ENCODE measurements around the gene MEAK7. TPM values are rescaled to one million over a fixed set of nuclear protein-coding genes. Genes with fewer than 3 reads are reported as not detected.

Gene MEAK7
- total RNA-seq, 2 donors from 2014 or later: 6.7 to 11.2 TPM

DNA sequence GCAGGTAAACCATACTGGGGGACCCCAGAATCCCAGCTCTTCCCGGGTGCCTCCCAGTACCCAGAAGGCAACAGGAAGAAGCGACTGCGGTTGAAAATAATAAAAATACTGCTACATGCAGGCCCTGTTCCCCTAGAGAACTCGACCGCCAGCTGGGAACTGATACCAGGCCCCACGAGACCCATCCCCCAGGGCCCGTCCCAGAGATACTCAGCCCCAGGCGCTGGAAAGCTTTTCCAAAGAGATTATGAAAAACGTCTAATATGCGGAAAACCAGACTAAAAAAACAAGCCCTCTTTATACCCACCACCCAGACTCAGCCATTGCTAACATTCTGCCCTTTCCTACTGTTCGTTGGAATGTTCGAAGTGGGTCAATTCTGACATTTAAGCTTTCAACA, 12.9 kb upstream of the MEAK7 start:
- WGBS, 2 donors: 75 to 81% methylated on average over 12 of the region's 12 CpGs
- TF ChIP-seq POLR2A (IDR thresholded peaks at IDR 0.05) (no peak), CTCF (IDR thresholded peaks at IDR 0.05) (no peak)
- H3K27me3 ChIP-seq: no peaks in the 10 kb centered on the region
- intact Hi-C loops (cut with DNase I): loop anchor here (10.0 kb wide), 1 partner anchor 207 kb away; no protein-coding TSS in a partner anchor
- no peaks in the 10 kb centered on the region for H3K4me1 ChIP-seq
- ATAC-seq: no peak
- DNase-seq: no peak
- H3K4me3 ChIP-seq: no peak overlapping the region
- no peaks in the 10 kb centered on the region for H3K9me3 ChIP-seq
- no peak overlapping the region for H3K27ac ChIP-seq
- H3K36me3 ChIP-seq (replicated peaks in 1 of 2; ENCODE audit: insufficient read depth in 1 of 2, low read depth in 2 of 2): no peaks in the 10 kb centered on the region

DNA sequence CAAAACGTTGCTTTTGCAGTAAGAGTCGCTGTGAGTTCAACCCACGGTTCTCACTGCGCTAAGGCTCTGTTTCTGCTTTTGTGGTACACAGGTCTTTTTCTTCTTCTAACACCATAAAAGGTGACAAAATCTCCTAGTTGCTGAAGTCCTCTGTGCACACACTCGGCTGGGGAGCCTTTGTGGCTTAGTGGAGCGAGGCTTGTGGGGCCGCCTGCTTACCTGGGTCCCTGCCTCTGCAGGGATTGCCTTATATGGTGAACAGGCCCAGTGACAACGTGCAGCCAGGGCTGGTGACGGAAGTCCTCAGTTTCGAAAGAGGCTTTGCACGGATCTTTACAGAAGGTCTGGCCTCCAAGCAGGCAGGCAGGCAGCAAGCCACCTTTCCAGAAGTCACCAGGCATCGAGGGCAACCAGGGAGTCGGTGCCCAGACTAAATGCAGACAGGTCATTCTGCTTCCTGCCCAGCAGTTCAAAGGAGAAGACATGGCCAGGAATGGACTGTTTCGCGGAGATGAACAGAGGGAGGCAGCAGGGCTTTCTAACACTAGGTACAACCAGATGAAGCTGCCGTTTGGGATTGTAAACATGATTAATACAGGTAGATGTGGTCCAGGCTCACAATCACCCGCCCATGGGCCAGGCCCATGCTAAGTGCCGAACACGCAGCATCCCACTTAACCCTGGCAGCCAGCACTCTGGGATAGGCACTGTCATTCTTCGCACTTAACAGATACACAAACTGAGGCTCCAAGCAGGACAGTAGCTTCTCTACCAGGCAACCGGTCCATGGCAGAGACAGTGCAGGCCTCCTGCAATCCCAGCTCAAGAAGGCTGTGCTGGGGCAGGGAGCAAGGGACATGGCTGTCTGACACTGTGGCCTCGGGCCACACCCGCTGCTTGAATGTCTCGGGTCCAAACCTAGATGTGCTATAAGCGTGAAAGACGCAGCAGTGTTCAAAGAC, 10.7 kb upstream of the MEAK7 start:
- Histone ChIP-seq H3K36me3 (replicated peaks in 1 of 2; ENCODE audit: insufficient read depth in 1 of 2, low read depth in 2 of 2) (no peaks in the 10 kb centered on the region), H3K27me3 (no peaks in the 10 kb centered on the region), H3K27ac (no peak overlapping the region), H3K4me3 (no peak overlapping the region), H3K4me1 (peaks cover 8% of the 10 kb centered on the region), H3K9me3 (no peaks in the 10 kb centered on the region)
- intact Hi-C loops (cut with DNase I): loop anchor here (10.0 kb wide), 1 partner anchor 210 kb away; no protein-coding TSS in a partner anchor
- no peak for TF ChIP-seq POLR2A (IDR thresholded peaks at IDR 0.05)
- no peak for TF ChIP-seq CTCF (IDR thresholded peaks at IDR 0.05)
- ATAC-seq (no peak), DNase-seq (no peak)
- WGBS, 2 donors: 68 to 78% methylated on average over 25 to 26 of the region's 26 CpGs

- intact Hi-C loops (cut with DNase I): loop anchor here (10.0 kb wide), 1 partner anchor 210 kb away; no protein-coding TSS in a partner anchor
- H3K9me3 ChIP-seq: no peaks in the 10 kb centered on the region
- 64 to 73% methylated on average over 13 to 14 of the region's 14 CpGs for WGBS, 2 donors
- no peaks in the 10 kb centered on the region for H3K36me3 ChIP-seq (replicated peaks in 1 of 2; ENCODE audit: insufficient read depth in 1 of 2, low read depth in 2 of 2)
- ATAC-seq (no peak), DNase-seq (no peak)
- no peak for TF ChIP-seq POLR2A (IDR thresholded peaks at IDR 0.05)
- no peak for TF ChIP-seq CTCF (IDR thresholded peaks at IDR 0.05)
- H3K27me3 ChIP-seq: no peaks in the 10 kb centered on the region
- H3K4me1 ChIP-seq: peaks cover 8% of the 10 kb centered on the region
- H3K27ac ChIP-seq: no peak overlapping the region
- no peak overlapping the region for H3K4me3 ChIP-seq
These were observed 9.9 kb upstream of the MEAK7 start for GRCh38 chr16:84514295-84514873.

GRCh38 chr16:84513666-84514065, 9.2 kb upstream of the MEAK7 start:
- no peak for ATAC-seq
- H3K9me3 ChIP-seq: no peaks in the 10 kb centered on the region
- H3K27ac ChIP-seq: no peak overlapping the region
- DNase-seq: peak in 1 of 4 donors; percentile 2
- 86 to 93% methylated on average over 7 to 10 of the region's 11 CpGs for WGBS, 2 donors
- TF ChIP-seq CTCF (IDR thresholded peaks at IDR 0.05): no peak
- no peak for TF ChIP-seq POLR2A (IDR thresholded peaks at IDR 0.05)
- intact Hi-C loops (cut with DNase I): loop anchor here (10.0 kb wide), 1 partner anchor 211 kb away; no protein-coding TSS in a partner anchor
- H3K36me3 ChIP-seq (replicated peaks in 1 of 2; ENCODE audit: insufficient read depth in 1 of 2, low read depth in 2 of 2): no peaks in the 10 kb centered on the region
- H3K4me1 ChIP-seq: peaks cover 8% of the 10 kb centered on the region
- no peaks in the 10 kb centered on the region for H3K27me3 ChIP-seq
- H3K4me3 ChIP-seq: no peak overlapping the region

Measured in body of pancreas (tissue), 4 donors.